Liver (tissue), 9 donors: Measurements from ENCODE around the gene SOAT1. TPM values are rescaled to one million over a fixed set of nuclear protein-coding genes. Genes with fewer than 3 reads are reported as not detected.

Experiments used
- DNase-seq: peaks from one replicate; pipeline ENCODE4 v3.0.0-alpha.2; 2017; ENCODE audit warnings: low spot score
- H3K27ac ChIP-seq, 2 donors: one replicate each; pipeline ENCODE4 v1.7.0; 2013; ENCODE audit warnings: inconsistent platforms in 2 of 2, low read length in 2 of 2, control low read depth in 1 of 2, low read depth in 1 of 2, mild to moderate bottlenecking in 1 of 2
- H3K27me3 ChIP-seq, 4 donors: one replicate each; pipeline versions ENCODE4 v1.6.1 to v1.7.0; 2013; ENCODE audit warnings: low read length in 3 of 4, inconsistent platforms in 1 of 4, mild to moderate bottlenecking in 1 of 4, moderate library complexity in 1 of 4; ENCODE audit not compliant: control insufficient read depth in 4 of 4, insufficient read depth in 4 of 4
- H3K36me3 ChIP-seq, 4 donors: one replicate each; pipeline versions ENCODE4 v1.6.1 to v1.7.0; 2013; ENCODE audit warnings: low read length in 3 of 4, mild to moderate bottlenecking in 3 of 4, low read depth in 1 of 4, moderate library complexity in 1 of 4; ENCODE audit not compliant: control insufficient read depth in 4 of 4, insufficient read depth in 3 of 4
- H3K4me1 ChIP-seq, 4 donors: one replicate each; pipeline versions ENCODE4 v1.6.1 to v1.7.0; 2013; ENCODE audit warnings: low read length in 3 of 4, mild to moderate bottlenecking in 3 of 4, moderate library complexity in 1 of 4; ENCODE audit not compliant: control insufficient read depth in 4 of 4, insufficient read depth in 4 of 4
- H3K4me3 ChIP-seq, 3 donors: one replicate each; pipeline versions ENCODE4 v1.6.1 to v1.7.0; 2013; ENCODE audit warnings: low read length in 3 of 3, control low read depth in 1 of 3, low read depth in 1 of 3, mild to moderate bottlenecking in 1 of 3
- H3K9ac ChIP-seq, 2 donors: one replicate each; pipeline ENCODE4 v1.7.0; 2013; ENCODE audit warnings: low read length in 2 of 2, mild to moderate bottlenecking in 2 of 2, moderate library complexity in 2 of 2, control low read depth in 1 of 2, low read depth in 1 of 2
- H3K9me3 ChIP-seq, 4 donors: one replicate each; pipeline versions ENCODE4 v1.6.1 to v1.7.0; 2013; ENCODE audit warnings: low read length in 3 of 4; ENCODE audit not compliant: control insufficient read depth in 4 of 4
- CTCF ChIP-seq: fragments of 150-350 bp; IDR thresholded peaks from 2 replicates; pipeline ENCODE4 v1.5.1; 2017; ENCODE audit warnings: improper control_type of control experiment, low read depth, low read length; ENCODE audit not compliant: missing input control
- EGR1 ChIP-seq, 2 donors: IDR thresholded peaks; 2 replicates each; pipeline ENCODE4 v1.6.1; 2016 to 2018; ENCODE audit warnings: antibody characterized with exemption in 2 of 2, low read depth in 2 of 2
- FOXA1 ChIP-seq: IDR thresholded peaks from 2 replicates; pipeline ENCODE4 v1.6.1; 2016; ENCODE audit warnings: antibody characterized with exemption
- FOXA2 ChIP-seq: IDR thresholded peaks from 2 replicates; pipeline ENCODE4 v1.6.1; 2016; ENCODE audit warnings: antibody characterized with exemption
- GABPA ChIP-seq, 2 donors: IDR thresholded peaks in 1 of 2; conservative IDR thresholded peaks in 1 of 2; 2 replicates each; pipeline ENCODE4 v1.6.1; 2016; ENCODE audit warnings: antibody characterized with exemption in 2 of 2, mild to moderate bottlenecking in 1 of 2, moderate library complexity in 1 of 2
- HNF4A ChIP-seq, 2 donors: conservative IDR thresholded peaks; 2 replicates each; pipeline ENCODE4 v1.6.1; 2016; ENCODE audit warnings: antibody characterized with exemption in 2 of 2, mild to moderate bottlenecking in 2 of 2
- HNF4G ChIP-seq: IDR thresholded peaks from 2 replicates; pipeline ENCODE4 v1.6.1; 2016; ENCODE audit warnings: antibody characterized with exemption
- JUND ChIP-seq, 2 donors: IDR thresholded peaks; 2 replicates each; pipeline ENCODE4 v1.6.1; 2016; ENCODE audit warnings: antibody characterized with exemption in 2 of 2
- NR2F2 ChIP-seq: IDR thresholded peaks from 2 replicates; pipeline ENCODE4 v1.6.1; 2016; ENCODE audit warnings: antibody characterized with exemption
- RAD21 ChIP-seq, 2 donors: IDR thresholded peaks; 2 replicates each; pipeline ENCODE4 v1.6.1; 2016; ENCODE audit warnings: antibody characterized with exemption in 2 of 2, mild to moderate bottlenecking in 2 of 2
- REST ChIP-seq: IDR thresholded peaks from 2 replicates; pipeline ENCODE4 v1.6.1; 2016; ENCODE audit warnings: antibody characterized with exemption, mild to moderate bottlenecking
- RXRA ChIP-seq, 2 donors: IDR thresholded peaks; 2 replicates each; pipeline ENCODE4 v1.6.1; 2017 to 2018; ENCODE audit warnings: antibody characterized with exemption in 2 of 2, mild to moderate bottlenecking in 1 of 2
- SP1 ChIP-seq: IDR thresholded peaks from 2 replicates; pipeline ENCODE4 v1.6.1; 2018; ENCODE audit warnings: antibody characterized with exemption, mild to moderate bottlenecking
- TAF1 ChIP-seq: conservative IDR thresholded peaks from 2 replicates; pipeline ENCODE4 v1.6.1; 2016; ENCODE audit warnings: antibody characterized with exemption, mild to moderate bottlenecking
- YY1 ChIP-seq: IDR thresholded peaks from 2 replicates; pipeline ENCODE4 v1.6.1; 2016; ENCODE audit warnings: antibody characterized with exemption, mild to moderate bottlenecking
- ZBTB33 ChIP-seq: IDR thresholded peaks from 2 replicates; pipeline ENCODE4 v1.6.1; 2016; ENCODE audit warnings: antibody characterized with exemption
- WGBS: extraction: QIAGEN DNeasy Blood & Tissue Kit; methylation state at CpG from one replicate; pipeline ENCODE4 v1.1.7; 2013; 5-methylcytosine and 5-hydroxymethylcytosine counted together
- polyA plus RNA-seq, 2 donors: library from polyadenylated mRNA; stranded (reverse) in 1 of 2; unstranded in 1 of 2; fragments of 200-250 nt in 1 of 2; fragments of >200 nt in 1 of 2; fragmentation: Nextera tagmentation in 1 of 2; extraction: Ambion mirVana in 1 of 2; gene quantifications; one replicate each; pipeline versions ENCODE4 v1.2.1 to v1.2.3, GENCODE V29; 2013 to 2015
- total RNA-seq, 2 donors: library from RNA; depleted of rRNA; stranded (reverse); fragments of >200 nt; gene quantifications; one replicate each; pipeline ENCODE4 v1.2.3, GENCODE V29; 2014
- TF ChIP-seq, protein P1 (sequence below): IDR thresholded peaks from 2 replicates; pipeline ENCODE4 v1.6.1; 2016; ENCODE audit warnings: antibody characterized with exemption
- TF ChIP-seq, protein P2 (sequence below): IDR thresholded peaks from 2 replicates; pipeline ENCODE4 v1.6.1; 2016; ENCODE audit warnings: antibody characterized with exemption
- donor health status: healthy.
- donor health status: healthy.
- donor health status: healthy.
- donor health status: healthy.
- donor health status: healthy.

The SOAT1 gene
- total and polyA plus RNA-seq, 4 donors: 4.3 to 14.0 (median 9.3) TPM

DNA sequence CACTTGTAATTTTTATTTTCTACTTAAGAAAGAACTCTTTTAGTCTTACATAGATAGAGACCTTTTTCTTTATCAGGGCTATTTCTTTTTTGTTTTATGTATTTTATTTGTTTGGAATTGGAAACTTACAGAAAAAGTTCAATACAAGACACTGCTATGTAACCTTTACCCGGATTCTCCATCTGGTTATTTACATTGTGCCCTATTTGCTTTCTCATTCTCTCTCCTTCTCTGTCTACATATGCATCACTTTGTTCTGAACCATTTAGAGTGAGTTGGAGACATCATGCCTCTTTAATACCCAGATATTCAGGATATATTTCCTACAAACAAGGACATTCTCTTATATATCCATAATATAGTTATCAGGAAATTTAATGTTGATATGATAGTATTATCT, 90.4 kb downstream of the SOAT1 start:
- WGBS: 43% methylated on average over 1 of the region's 1 CpG
- Histone ChIP-seq H3K9me3 (no peaks in the 10 kb centered on the region), H3K9ac (no peak overlapping the region), H3K4me1 (no peaks in the 10 kb centered on the region), H3K27ac (no peak overlapping the region), H3K4me3 (no peak overlapping the region), H3K27me3 (no peaks in the 10 kb centered on the region), H3K36me3 (no peaks in the 10 kb centered on the region)
- DNase-seq: no peak
- TF ChIP-seq YY1 (no peak), NR2F2 (no peak), REST (no peak), TAF1 (no peak), HNF4A (conservative IDR thresholded peaks at IDR 0.05) (no peak), EGR1 (IDR thresholded peaks at IDR 0.05; ENCODE audit: low read depth in 2 of 2) (no peak), RAD21 (IDR thresholded peaks at IDR 0.05) (no peak), ZBTB33 (no peak), FOXA2 (no peak), HNF4G (no peak), FOXA1 (no peak), GABPA (IDR thresholded peaks at IDR 0.05 in 1 of 2, conservative IDR thresholded peaks at IDR 0.05 in 1 of 2) (no peak), JUND (IDR thresholded peaks at IDR 0.05) (no peak), CTCF (no peak), SP1 (no peak), RXRA (IDR thresholded peaks at IDR 0.05) (no peak)
- TF ChIP-seq, protein P1, sequence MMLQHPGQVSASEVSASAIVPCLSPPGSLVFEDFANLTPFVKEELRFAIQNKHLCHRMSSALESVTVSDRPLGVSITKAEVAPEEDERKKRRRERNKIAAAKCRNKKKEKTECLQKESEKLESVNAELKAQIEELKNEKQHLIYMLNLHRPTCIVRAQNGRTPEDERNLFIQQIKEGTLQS: no peak
- TF ChIP-seq, protein P2, sequence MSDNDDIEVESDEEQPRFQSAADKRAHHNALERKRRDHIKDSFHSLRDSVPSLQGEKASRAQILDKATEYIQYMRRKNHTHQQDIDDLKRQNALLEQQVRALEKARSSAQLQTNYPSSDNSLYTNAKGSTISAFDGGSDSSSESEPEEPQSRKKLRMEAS: no peak
